ENCODE measurements around the gene MMAB. TPM values are rescaled to one million over a fixed set of nuclear protein-coding genes. Genes with fewer than 3 reads are reported as not detected.

Gene MMAB
- total and polyA plus RNA-seq, 10 of the 15 experiments (the other 5 are each of a cell fraction or from before 2014, with no cell fraction given) = 10.6 to 65.3 (median 45.2) TPM

DNA sequence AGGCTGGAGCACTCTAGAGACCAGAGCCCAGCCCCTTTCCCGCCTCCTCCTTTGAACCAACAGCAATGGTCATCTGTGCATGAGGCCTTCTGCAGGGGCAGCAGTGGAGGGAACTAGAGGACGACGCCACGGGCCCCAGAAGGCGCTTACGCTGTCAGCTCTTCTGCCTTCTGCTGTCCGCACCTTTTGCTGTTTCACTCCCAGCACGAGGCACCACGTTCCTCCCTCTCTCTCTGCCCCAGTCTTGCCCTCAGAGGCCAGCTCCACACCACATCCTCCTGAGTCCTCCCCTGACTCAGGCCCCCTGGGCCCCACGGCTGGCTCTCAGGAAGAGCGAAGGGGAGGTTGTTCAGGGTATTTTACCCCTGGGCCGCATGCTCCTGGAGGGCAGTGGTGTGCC lies 15.5 kb downstream of the MMAB start:
- no peak overlapping the region for H3K4me3 ChIP-seq
- no TSS peak for BruUV-seq (replicated peaks)
- intact Hi-C loops (cut with micrococcal nuclease; ENCODE audit: unreplicated experiment) = no loop called here
- no peak overlapping the region for H3K9ac ChIP-seq (ENCODE audit: control insufficient read depth, insufficient read depth, low read length)
- no peak overlapping the region for H2AFZ ChIP-seq (ENCODE audit: control insufficient read depth, low read depth, low read length)
- POLR2A ChIA-PET = no interaction called here
- ATAC-seq (no peak), DNase-seq (ENCODE audit: low read depth, low spot score) (no peak), FAIRE-seq (no peak)
- CTCF ChIA-PET = no interaction called here
- no peaks in the 10 kb centered on the region for H3K36me3 ChIP-seq (ENCODE audit: control insufficient read depth in 2 of 2, insufficient read depth in 2 of 2, low read length in 1 of 2)
- H3K4me1 ChIP-seq (ENCODE audit: control insufficient read depth, insufficient read depth, low read length) = no peaks in the 10 kb centered on the region
- no peaks in the 10 kb centered on the region for H3K79me2 ChIP-seq (ENCODE audit: control insufficient read depth, insufficient read depth, low read length)
- H3K9me3 ChIP-seq (replicated peaks; ENCODE audit: control insufficient read depth, insufficient read depth, low read length) = peaks cover 9% of the 10 kb centered on the region; the same call in 2 of the 3 replicates
- RAD21 ChIA-PET (ENCODE audit: unreplicated experiment) = no interaction called here
- in situ Hi-C loops (cut with MboI) = no loop called here
- no peaks in the 10 kb centered on the region for H4K20me1 ChIP-seq (ENCODE audit: control insufficient read depth, insufficient read depth)
- no peak overlapping the region for H3K27ac ChIP-seq (ENCODE audit: control insufficient read depth, insufficient read depth)
- SMC1A ChIA-PET (ENCODE audit: uncharacterized antibody, unreplicated experiment) = no interaction called here
- 95% methylated on average over 12 of the region's 12 CpGs for WGBS (ENCODE audit: insufficient coverage, insufficient replicate concordance, low lambda C conversion rate, missing lambda C conversion rate)
- H3K27me3 ChIP-seq (replicated peaks in 1 of 2; ENCODE audit: control insufficient read depth in 2 of 2, insufficient read depth in 2 of 2, low read length in 1 of 2) = no peaks in the 10 kb centered on the region
- H3K4me2 ChIP-seq (ENCODE audit: control insufficient read depth, insufficient read depth) = no peak overlapping the region
- TF ChIP-seq, protein P1, sequence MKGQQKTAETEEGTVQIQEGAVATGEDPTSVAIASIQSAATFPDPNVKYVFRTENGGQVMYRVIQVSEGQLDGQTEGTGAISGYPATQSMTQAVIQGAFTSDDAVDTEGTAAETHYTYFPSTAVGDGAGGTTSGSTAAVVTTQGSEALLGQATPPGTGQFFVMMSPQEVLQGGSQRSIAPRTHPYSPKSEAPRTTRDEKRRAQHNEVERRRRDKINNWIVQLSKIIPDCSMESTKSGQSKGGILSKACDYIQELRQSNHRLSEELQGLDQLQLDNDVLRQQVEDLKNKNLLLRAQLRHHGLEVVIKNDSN (IDR thresholded peaks at IDR 0.05; ENCODE audit: borderline replicate concordance, extremely low read length, insufficient read depth, low read depth, low read length) = no peak
- TF ChIP-seq EZH2 (IDR thresholded peaks at IDR 0.05; ENCODE audit: borderline replicate concordance, control insufficient read depth, low read depth, low read length) (no peak), RAD51 (IDR thresholded peaks at IDR 0.05) (no peak), SREBF1 (IDR thresholded peaks at IDR 0.05; ENCODE audit: low read length) (no peak), NR2F1 (conservative IDR thresholded peaks at IDR 0.05) (no peak), ZNF384 (IDR thresholded peaks at IDR 0.05; ENCODE audit: borderline replicate concordance, low read depth, low read length) (no peak), IKZF1 (conservative IDR thresholded peaks at IDR 0.05) (no peak), CEBPB (IDR thresholded peaks at IDR 0.05; ENCODE audit: borderline replicate concordance in 1 of 2, low read depth in 2 of 2, low read length in 2 of 2) (no peak), KDM1A (IDR thresholded peaks at IDR 0.05; ENCODE audit: borderline replicate concordance) (no peak), SRF (IDR thresholded peaks at IDR 0.05; ENCODE audit: low read depth in 2 of 2, low read length in 2 of 2) (no peak), DPF2 (IDR thresholded peaks at IDR 0.05) (no peak), ZSCAN29 (IDR thresholded peaks at IDR 0.05) (no peak)
- TF ChIP-seq, protein P2, sequence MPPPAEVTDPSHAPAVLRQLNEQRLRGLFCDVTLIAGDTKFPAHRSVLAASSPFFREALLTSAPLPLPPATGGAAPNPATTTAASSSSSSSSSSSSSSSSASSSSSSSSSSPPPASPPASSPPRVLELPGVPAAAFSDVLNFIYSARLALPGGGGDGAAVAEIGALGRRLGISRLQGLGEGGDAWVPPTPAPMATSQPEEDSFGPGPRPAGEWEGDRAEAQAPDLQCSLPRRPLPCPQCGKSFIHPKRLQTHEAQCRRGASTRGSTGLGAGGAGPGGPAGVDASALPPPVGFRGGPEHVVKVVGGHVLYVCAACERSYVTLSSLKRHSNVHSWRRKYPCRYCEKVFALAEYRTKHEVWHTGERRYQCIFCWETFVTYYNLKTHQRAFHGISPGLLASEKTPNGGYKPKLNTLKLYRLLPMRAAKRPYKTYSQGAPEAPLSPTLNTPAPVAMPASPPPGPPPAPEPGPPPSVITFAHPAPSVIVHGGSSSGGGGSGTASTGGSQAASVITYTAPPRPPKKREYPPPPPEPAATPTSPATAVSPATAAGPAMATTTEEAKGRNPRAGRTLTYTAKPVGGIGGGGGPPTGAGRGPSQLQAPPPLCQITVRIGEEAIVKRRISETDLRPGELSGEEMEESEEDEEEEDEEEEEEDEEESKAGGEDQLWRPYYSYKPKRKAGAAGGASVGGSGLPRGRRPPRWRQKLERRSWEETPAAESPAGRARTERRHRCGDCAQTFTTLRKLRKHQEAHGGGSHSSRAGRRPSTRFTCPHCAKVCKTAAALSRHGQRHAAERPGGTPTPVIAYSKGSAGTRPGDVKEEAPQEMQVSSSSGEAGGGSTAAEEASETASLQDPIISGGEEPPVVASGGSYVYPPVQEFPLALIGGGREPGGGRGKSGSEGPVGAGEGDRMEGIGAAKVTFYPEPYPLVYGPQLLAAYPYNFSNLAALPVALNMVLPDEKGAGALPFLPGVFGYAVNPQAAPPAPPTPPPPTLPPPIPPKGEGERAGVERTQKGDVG (CRISPR knock-in tag; IDR thresholded peaks at IDR 0.05) = no peak
- TF ChIP-seq, protein P3, sequence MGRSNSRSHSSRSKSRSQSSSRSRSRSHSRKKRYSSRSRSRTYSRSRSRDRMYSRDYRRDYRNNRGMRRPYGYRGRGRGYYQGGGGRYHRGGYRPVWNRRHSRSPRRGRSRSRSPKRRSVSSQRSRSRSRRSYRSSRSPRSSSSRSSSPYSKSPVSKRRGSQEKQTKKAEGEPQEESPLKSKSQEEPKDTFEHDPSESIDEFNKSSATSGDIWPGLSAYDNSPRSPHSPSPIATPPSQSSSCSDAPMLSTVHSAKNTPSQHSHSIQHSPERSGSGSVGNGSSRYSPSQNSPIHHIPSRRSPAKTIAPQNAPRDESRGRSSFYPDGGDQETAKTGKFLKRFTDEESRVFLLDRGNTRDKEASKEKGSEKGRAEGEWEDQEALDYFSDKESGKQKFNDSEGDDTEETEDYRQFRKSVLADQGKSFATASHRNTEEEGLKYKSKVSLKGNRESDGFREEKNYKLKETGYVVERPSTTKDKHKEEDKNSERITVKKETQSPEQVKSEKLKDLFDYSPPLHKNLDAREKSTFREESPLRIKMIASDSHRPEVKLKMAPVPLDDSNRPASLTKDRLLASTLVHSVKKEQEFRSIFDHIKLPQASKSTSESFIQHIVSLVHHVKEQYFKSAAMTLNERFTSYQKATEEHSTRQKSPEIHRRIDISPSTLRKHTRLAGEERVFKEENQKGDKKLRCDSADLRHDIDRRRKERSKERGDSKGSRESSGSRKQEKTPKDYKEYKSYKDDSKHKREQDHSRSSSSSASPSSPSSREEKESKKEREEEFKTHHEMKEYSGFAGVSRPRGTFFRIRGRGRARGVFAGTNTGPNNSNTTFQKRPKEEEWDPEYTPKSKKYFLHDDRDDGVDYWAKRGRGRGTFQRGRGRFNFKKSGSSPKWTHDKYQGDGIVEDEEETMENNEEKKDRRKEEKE (IDR thresholded peaks at IDR 0.05) = no peak
- TF ChIP-seq, protein P4, sequence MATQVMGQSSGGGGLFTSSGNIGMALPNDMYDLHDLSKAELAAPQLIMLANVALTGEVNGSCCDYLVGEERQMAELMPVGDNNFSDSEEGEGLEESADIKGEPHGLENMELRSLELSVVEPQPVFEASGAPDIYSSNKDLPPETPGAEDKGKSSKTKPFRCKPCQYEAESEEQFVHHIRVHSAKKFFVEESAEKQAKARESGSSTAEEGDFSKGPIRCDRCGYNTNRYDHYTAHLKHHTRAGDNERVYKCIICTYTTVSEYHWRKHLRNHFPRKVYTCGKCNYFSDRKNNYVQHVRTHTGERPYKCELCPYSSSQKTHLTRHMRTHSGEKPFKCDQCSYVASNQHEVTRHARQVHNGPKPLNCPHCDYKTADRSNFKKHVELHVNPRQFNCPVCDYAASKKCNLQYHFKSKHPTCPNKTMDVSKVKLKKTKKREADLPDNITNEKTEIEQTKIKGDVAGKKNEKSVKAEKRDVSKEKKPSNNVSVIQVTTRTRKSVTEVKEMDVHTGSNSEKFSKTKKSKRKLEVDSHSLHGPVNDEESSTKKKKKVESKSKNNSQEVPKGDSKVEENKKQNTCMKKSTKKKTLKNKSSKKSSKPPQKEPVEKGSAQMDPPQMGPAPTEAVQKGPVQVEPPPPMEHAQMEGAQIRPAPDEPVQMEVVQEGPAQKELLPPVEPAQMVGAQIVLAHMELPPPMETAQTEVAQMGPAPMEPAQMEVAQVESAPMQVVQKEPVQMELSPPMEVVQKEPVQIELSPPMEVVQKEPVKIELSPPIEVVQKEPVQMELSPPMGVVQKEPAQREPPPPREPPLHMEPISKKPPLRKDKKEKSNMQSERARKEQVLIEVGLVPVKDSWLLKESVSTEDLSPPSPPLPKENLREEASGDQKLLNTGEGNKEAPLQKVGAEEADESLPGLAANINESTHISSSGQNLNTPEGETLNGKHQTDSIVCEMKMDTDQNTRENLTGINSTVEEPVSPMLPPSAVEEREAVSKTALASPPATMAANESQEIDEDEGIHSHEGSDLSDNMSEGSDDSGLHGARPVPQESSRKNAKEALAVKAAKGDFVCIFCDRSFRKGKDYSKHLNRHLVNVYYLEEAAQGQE (IDR thresholded peaks at IDR 0.05; ENCODE audit: low read depth, low read length) = no peak

All from GM12878 (cell line).